Lung (tissue), 12 donors: ENCODE results near the gene B4GALT6. TPM values are rescaled to one million over a fixed set of nuclear protein-coding genes. Genes with fewer than 3 reads are reported as not detected.

Experiments used
- ATAC-seq: fragments of 200-7000 bp; cut with Tn5 transposase; one replicate; pipeline ENCODE4 v1.9.1; 2020; ENCODE audit warnings: moderate number of reproducible peaks; ENCODE audit not compliant: insufficient read depth, low FRiP score
- DNase-seq, 3 donors: peaks; one replicate each; pipeline ENCODE4 v3.0.0-alpha.2; 2013 to 2017
- H3K27ac ChIP-seq, 2 donors: one replicate each; pipeline ENCODE4 v1.5.1; 2013; ENCODE audit warnings: mild to moderate bottlenecking in 2 of 2, moderate library complexity in 2 of 2, control low read depth in 1 of 2, inconsistent platforms in 1 of 2, low read depth in 1 of 2, low read length in 1 of 2
- H3K27me3 ChIP-seq, 3 donors: one replicate each; pipeline ENCODE4 v1.5.1; 2013; ENCODE audit warnings: low read length in 2 of 3; ENCODE audit not compliant: control insufficient read depth in 3 of 3, insufficient read depth in 3 of 3
- H3K36me3 ChIP-seq, 4 donors: one replicate each; pipeline ENCODE4 v1.5.1; 2013; ENCODE audit warnings: low read length in 4 of 4, mild to moderate bottlenecking in 1 of 4, moderate library complexity in 1 of 4; ENCODE audit not compliant: control insufficient read depth in 4 of 4, insufficient read depth in 4 of 4
- H3K4me1 ChIP-seq, 5 donors: one replicate each; pipeline ENCODE4 v1.5.1; 2013; ENCODE audit warnings: low read length in 5 of 5, mild to moderate bottlenecking in 2 of 5, moderate library complexity in 1 of 5; ENCODE audit not compliant: control insufficient read depth in 5 of 5, insufficient read depth in 5 of 5
- H3K4me3 ChIP-seq: one replicate; pipeline ENCODE4 v1.5.1; 2013; ENCODE audit warnings: mild to moderate bottlenecking, control low read depth, moderate library complexity
- H3K9ac ChIP-seq, 2 donors: one replicate each; pipeline ENCODE4 v1.5.1; 2013; ENCODE audit warnings: low read length in 2 of 2, control low read depth in 1 of 2; ENCODE audit not compliant: insufficient read depth in 1 of 2
- H3K9me3 ChIP-seq, 4 donors: one replicate each; pipeline ENCODE4 v1.5.1; 2013; ENCODE audit warnings: low read length in 3 of 4, mild to moderate bottlenecking in 1 of 4, moderate library complexity in 1 of 4; ENCODE audit not compliant: control insufficient read depth in 4 of 4, insufficient read depth in 3 of 4
- CTCF ChIP-seq: IDR thresholded peaks from 2 replicates; pipeline ENCODE4 v1.5.1; 2012; ENCODE audit warnings: mild to moderate bottlenecking; ENCODE audit errors: control extremely low read depth, extremely low read depth
- WGBS, 2 donors: extraction: QIAGEN DNeasy Blood & Tissue Kit; methylation state at CpG; one replicate each; pipeline ENCODE4 v1.1.7; 2013; 5-methylcytosine and 5-hydroxymethylcytosine counted together
- polyA plus RNA-seq, 2 donors: library from polyadenylated mRNA; stranded (reverse); fragments of 200-250 nt; gene quantifications; one replicate each; pipeline ENCODE4 v1.2.1, GENCODE V29; 2013
- total RNA-seq, 2 donors: library from RNA; depleted of rRNA in 1 of 2; stranded (reverse); fragments of >200 nt in 1 of 2; gene quantifications; one replicate each; pipeline ENCODE4 v1.2.1, GENCODE V29; 2014 to 2021
- donor health status: control.
- donor health status: control.
- donor health status: Bipolar disorder and iron deficiency.
- donor health status: healthy.
- donor health status: DM: yes; HTN: yes; CAD: no.

B4GALT6 gene
- total and polyA plus RNA-seq, 4 donors, result 0.86 to 7.5 (median 3.0) TPM

DNA sequence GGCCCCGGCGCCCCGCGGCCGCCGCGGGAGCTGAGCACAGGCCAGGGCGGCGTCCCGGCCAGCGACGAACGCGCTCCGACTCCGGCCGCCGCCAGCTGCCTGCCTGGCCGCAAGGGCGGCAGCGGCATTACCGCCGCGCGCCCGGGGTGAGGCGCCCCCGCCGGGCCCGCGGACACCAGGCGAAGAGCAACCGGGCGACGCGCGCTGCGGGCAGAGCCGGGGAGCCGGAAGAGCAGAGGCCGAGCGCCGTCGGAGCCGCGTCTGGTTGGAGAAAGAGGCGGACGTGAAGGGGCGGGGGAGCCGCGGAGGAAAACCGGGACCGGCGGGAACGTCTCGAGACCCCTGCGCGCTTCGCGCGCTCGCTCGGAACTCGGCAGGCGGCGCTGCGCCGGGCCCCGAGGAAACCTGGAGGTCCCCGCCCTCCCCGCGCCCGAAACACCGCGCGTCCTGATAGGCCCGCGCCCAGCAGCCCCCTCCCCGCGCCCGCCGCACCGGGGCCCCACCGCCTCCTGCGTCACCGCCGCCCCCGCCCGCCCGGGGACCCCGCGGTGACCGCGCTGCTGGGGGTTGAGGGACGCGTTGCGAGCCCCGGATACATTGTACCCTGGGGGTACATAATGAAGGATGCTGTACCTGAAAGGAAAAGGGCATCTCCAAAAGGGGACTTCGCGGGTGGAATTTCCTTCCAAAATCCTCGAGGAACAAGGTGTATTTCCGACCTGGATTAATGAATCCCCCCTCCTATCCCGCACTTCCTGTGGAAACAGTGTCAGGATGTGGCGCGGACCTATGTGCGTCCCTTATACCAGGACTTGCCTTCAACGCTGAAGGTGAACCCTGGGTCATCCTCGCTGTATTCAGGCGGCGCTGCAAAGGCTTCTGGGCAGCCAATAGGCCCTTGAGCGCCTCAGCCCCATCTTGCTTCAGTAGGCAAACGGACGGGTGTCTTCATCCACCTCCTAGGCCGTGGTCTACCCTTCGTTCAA is 1.0 kb upstream of the B4GALT6 start:
- 1 to 2% methylated on average over 81 to 115 of the region's 115 CpGs for WGBS, 2 donors
- Histone ChIP-seq H3K27me3 (no peaks in the 10 kb centered on the region), H3K27ac (peak overlapping the region; percentile 59 to 77), H3K9me3 (no peaks in the 10 kb centered on the region), H3K9ac (peak overlapping the region; percentile 46 to 74), H3K36me3 (no peaks in the 10 kb centered on the region), H3K4me3 (peak overlapping the region; percentile 81), H3K4me1 (peaks cover 0 to 13% (median 2%) of the 10 kb centered on the region in 5 donors)
- peak; percentile 1 for TF ChIP-seq CTCF
- DNase-seq, result peak; percentile 83 to 87 (median 83)
- ATAC-seq, result peak; percentile 88

GRCh38 chr18:31683968-31684278 is 458 bp downstream of the B4GALT6 start:
- DNase-seq (peak in 1 of 3 donors; percentile 16), ATAC-seq (no peak)
- Histone ChIP-seq H3K27me3 (no peaks in the 10 kb centered on the region), H3K9ac (peak overlapping the region; percentile 26 to 58), H3K4me3 (no peak overlapping the region), H3K36me3 (no peaks in the 10 kb centered on the region), H3K4me1 (peaks cover 0 to 13% (median 2%) of the 10 kb centered on the region in 5 donors), H3K9me3 (no peaks in the 10 kb centered on the region), H3K27ac (no peak overlapping the region)
- TF ChIP-seq CTCF, result no peak
- WGBS, 2 donors, result 9 to 16% methylated on average over 9 of the region's 9 CpGs

DNA sequence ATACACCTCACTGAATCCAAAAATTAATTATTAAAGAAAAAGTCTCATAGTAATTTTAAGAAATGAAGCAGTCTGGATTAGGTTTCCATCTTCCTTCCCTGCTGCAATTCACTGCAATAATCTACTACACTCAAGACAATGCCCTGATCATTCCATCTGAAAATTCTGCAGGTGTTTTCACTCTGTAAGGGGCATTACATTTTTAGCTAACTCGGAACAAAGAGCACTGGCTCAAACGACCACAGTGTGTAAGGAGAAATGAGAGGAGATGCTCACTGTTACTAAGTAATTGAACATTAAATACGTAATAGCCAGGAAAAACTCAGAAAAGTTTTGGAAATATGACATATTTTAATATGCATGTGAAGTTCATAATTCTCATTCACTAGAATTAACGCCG is 1.3 kb downstream of the B4GALT6 start:
- no peak for DNase-seq
- H3K9me3 ChIP-seq, result no peaks in the 10 kb centered on the region
- no peak overlapping the region for H3K9ac ChIP-seq
- WGBS, 2 donors, result 45 to 79% methylated on average over 5 of the region's 5 CpGs
- no peak overlapping the region for H3K4me3 ChIP-seq
- H3K4me1 ChIP-seq, result peaks cover 0 to 13% (median 5%) of the 10 kb centered on the region in 5 donors
- H3K36me3 ChIP-seq, result no peaks in the 10 kb centered on the region
- ATAC-seq, result no peak
- H3K27ac ChIP-seq, result no peak overlapping the region
- no peak for TF ChIP-seq CTCF
- no peaks in the 10 kb centered on the region for H3K27me3 ChIP-seq
